ENCODE results near the gene CCDC6. TPM values are rescaled to one million over a fixed set of nuclear protein-coding genes. Genes with fewer than 3 reads are reported as not detected.
"Not testable (repeated sequence)": the region's sequence is repeated elsewhere in the genome, so short reads cannot be mapped to it uniquely, and the experiment has no call there.

The CCDC6 gene
- total RNA-seq (10 to 100 TPM; 41.7 to 52.2 TPM), polyA plus RNA-seq (ENCODE audit: insufficient read depth, low read depth, low replicate concordance) (21.1 TPM)
- long read RNA-seq, donor 1, full-length matches to known transcripts: 15 of 15 reads
- long read RNA-seq, donor 1, partial matches to known transcripts: 0 of 15 reads
- long read RNA-seq, donor 1, other reads (novel, unspliced or antisense): 0 of 15 reads
- long read RNA-seq, donor 2, full-length matches to known transcripts: 12 of 17 reads
- long read RNA-seq, donor 2, partial matches to known transcripts: 5 of 17 reads
- long read RNA-seq, donor 2, other reads (novel, unspliced or antisense): 0 of 17 reads

- Histone ChIP-seq H3K27me3 (no peaks in the 10 kb centered on the region), H3K27ac (peak within 1 kb of the TSS; percentile 73 to 88), H3K9me3 (no peaks in the 10 kb centered on the region), H3K4me3 (peak within 1 kb of the TSS; percentile 88), H3K36me3 (ENCODE audit: low read depth, missing control alignments) (no peaks in the 10 kb centered on the region), H3K4me1 (peaks cover 16% of the 10 kb centered on the region)
- TF ChIP-seq POLR2A (IDR thresholded peaks at IDR 0.05): peak; percentile 39
- TF ChIP-seq, protein P1, sequence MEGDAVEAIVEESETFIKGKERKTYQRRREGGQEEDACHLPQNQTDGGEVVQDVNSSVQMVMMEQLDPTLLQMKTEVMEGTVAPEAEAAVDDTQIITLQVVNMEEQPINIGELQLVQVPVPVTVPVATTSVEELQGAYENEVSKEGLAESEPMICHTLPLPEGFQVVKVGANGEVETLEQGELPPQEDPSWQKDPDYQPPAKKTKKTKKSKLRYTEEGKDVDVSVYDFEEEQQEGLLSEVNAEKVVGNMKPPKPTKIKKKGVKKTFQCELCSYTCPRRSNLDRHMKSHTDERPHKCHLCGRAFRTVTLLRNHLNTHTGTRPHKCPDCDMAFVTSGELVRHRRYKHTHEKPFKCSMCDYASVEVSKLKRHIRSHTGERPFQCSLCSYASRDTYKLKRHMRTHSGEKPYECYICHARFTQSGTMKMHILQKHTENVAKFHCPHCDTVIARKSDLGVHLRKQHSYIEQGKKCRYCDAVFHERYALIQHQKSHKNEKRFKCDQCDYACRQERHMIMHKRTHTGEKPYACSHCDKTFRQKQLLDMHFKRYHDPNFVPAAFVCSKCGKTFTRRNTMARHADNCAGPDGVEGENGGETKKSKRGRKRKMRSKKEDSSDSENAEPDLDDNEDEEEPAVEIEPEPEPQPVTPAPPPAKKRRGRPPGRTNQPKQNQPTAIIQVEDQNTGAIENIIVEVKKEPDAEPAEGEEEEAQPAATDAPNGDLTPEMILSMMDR (IDR thresholded peaks at IDR 0.05): peak; percentile 61 to 78 (median 69)
- intact Hi-C loops (cut with DNase I; ENCODE audit: low total_unique reads): no loop called here
- whole genome bisulfite sequencing, 2 donors: 0 to 1% methylated on average over 13 to 60 of the region's 64 CpGs
- DNase-seq: peak; percentile 94
Observed at GRCh38 chr10:59906417-59907202, at the start of gene CCDC6. CCDC6 (minus strand) TSS chr10:59906556; CDS start chr10:59906424, 132 bp downstream.

- TF ChIP-seq, protein P1 (IDR thresholded peaks at IDR 0.05): no peak
- no peak for TF ChIP-seq POLR2A (IDR thresholded peaks at IDR 0.05)
- Histone ChIP-seq H3K4me3 (no peak overlapping the region), H3K4me1 (no peaks in the 10 kb centered on the region), H3K27me3 (no peaks in the 10 kb centered on the region), H3K27ac (no peak overlapping the region), H3K36me3 (ENCODE audit: low read depth, missing control alignments) (no peaks in the 10 kb centered on the region), H3K9me3 (no peaks in the 10 kb centered on the region)
- WGBS, 2 donors: 89 to 92% methylated on average over 3 of the region's 3 CpGs
- intact Hi-C loops (cut with DNase I; ENCODE audit: low total_unique reads): no loop called here
- no peak for DNase-seq
Observed at GRCh38 chr10:59954296-59954695, 47.9 kb upstream of the CCDC6 start.

GRCh38 chr10:59953711-59954110 is 47.4 kb upstream of the CCDC6 start:
- intact Hi-C loops (cut with DNase I; ENCODE audit: low total_unique reads); DNase-seq; H3K4me1 ChIP-seq; H3K36me3 ChIP-seq (ENCODE audit: low read depth, missing control alignments); H3K27ac ChIP-seq; H3K9me3 ChIP-seq; H3K27me3 ChIP-seq; H3K4me3 ChIP-seq: not testable (repeated sequence)
- WGBS, 2 donors: 91 to 96% methylated on average over 2 of the region's 2 CpGs

GRCh38 chr10:59950105-59950504 is 43.7 kb upstream of the CCDC6 start:
- TF ChIP-seq POLR2A (IDR thresholded peaks at IDR 0.05): no peak
- Histone ChIP-seq H3K36me3 (ENCODE audit: low read depth, missing control alignments) (no peaks in the 10 kb centered on the region), H3K9me3 (no peaks in the 10 kb centered on the region), H3K4me1 (no peaks in the 10 kb centered on the region), H3K27me3 (no peaks in the 10 kb centered on the region), H3K27ac (no peak overlapping the region), H3K4me3 (no peak overlapping the region)
- DNase-seq: no peak
- WGBS, 2 donors: 71 to 77% methylated on average over 2 of the region's 2 CpGs
- intact Hi-C loops (cut with DNase I; ENCODE audit: low total_unique reads): no loop called here

- H3K9me3 ChIP-seq: no peaks in the 10 kb centered on the region
- no peak overlapping the region for H3K27ac ChIP-seq
- no peaks in the 10 kb centered on the region for H3K4me1 ChIP-seq
- intact Hi-C loops (cut with DNase I; ENCODE audit: low total_unique reads): no loop called here
- WGBS, 2 donors: 89 to 91% methylated on average over 1 of the region's 1 CpG
- H3K27me3 ChIP-seq: no peaks in the 10 kb centered on the region
- no peak overlapping the region for H3K4me3 ChIP-seq
- TF ChIP-seq, protein P1 (IDR thresholded peaks at IDR 0.05): no peak
- TF ChIP-seq POLR2A (IDR thresholded peaks at IDR 0.05): no peak
- DNase-seq: no peak
- no peaks in the 10 kb centered on the region for H3K36me3 ChIP-seq (ENCODE audit: low read depth, missing control alignments)
Observed at GRCh38 chr10:59949608-59950007, 43.3 kb upstream of the CCDC6 start.

All from testis (tissue), 5 donors.